GM19395 (cell line): ENCODE measurements around the gene HOXC12.

ENCODE experiments used
- ATAC-seq: cut with Tn5 transposase; IDR thresholded peaks from one replicate; pipeline ENCODE4 v1.9.1; 2021; ENCODE audit warnings: mild to moderate bottlenecking, moderate library complexity; ENCODE audit not compliant: unreplicated experiment

HOXC12 gene

GRCh38 chr12:53994264-53995001, 39.7 kb downstream of the HOXC12 start:
- ATAC-seq, result no peak

GRCh38 chr12:53995002-53995377, 40.3 kb downstream of the HOXC12 start:
- ATAC-seq, result no peak

GRCh38 chr12:53995378-53996239, 40.9 kb downstream of the HOXC12 start:
- no peak for ATAC-seq

- ATAC-seq, result no peak
Measured at GRCh38 chr12:53996240-53997203, 41.8 kb downstream of the HOXC12 start.

GRCh38 chr12:53997204-53998109, 42.8 kb downstream of the HOXC12 start:
- no peak for ATAC-seq

- no peak for ATAC-seq
Measured at GRCh38 chr12:53998110-53998899, 43.6 kb downstream of the HOXC12 start.

- no peak for ATAC-seq
Measured at GRCh38 chr12:53998900-53999236, 44.2 kb downstream of the HOXC12 start.

GRCh38 chr12:53999559-54000115, 44.9 kb downstream of the HOXC12 start:
- ATAC-seq, result no peak

GRCh38 chr12:54000116-54001114, 45.7 kb downstream of the HOXC12 start, which contains the start of gene HOXC9:
TSS of gene HOXC9 (plus strand) at chr12:54000161. CDS start at chr12:54000189, 28 bp downstream.
- ATAC-seq, result no peak

- no peak for ATAC-seq
Measured at GRCh38 chr12:54001283-54002187, 46.8 kb downstream of the HOXC12 start.

GRCh38 chr12:54002278-54002914, 47.7 kb downstream of the HOXC12 start:
- no peak for ATAC-seq

GRCh38 chr12:54002915-54003389, 48.2 kb downstream of the HOXC12 start:
- no peak for ATAC-seq

- no peak for ATAC-seq
Measured at GRCh38 chr12:54003625-54004024, 48.9 kb downstream of the HOXC12 start.

- ATAC-seq, result no peak
Measured at GRCh38 chr12:54004063-54004840, 49.5 kb downstream of the HOXC12 start.

- no peak for ATAC-seq
Measured at GRCh38 chr12:54004841-54005530, 50.3 kb downstream of the HOXC12 start.
